Stomach smooth muscle (tissue), 2 donors: ENCODE results near the gene TYW1B.
"Not testable (repeated sequence)": the region's sequence is repeated elsewhere in the genome, so short reads cannot be mapped to it uniquely, and the experiment has no call there.

Experiments used
- H3K27ac ChIP-seq: one replicate; pipeline ENCODE4 v1.7.0; 2013; ENCODE audit warnings: mild to moderate bottlenecking, low read length, inconsistent platforms
- H3K27me3 ChIP-seq, 2 donors: one replicate each; pipeline ENCODE4 v1.7.0; 2013; ENCODE audit warnings: low read length in 2 of 2; ENCODE audit not compliant: insufficient read depth in 2 of 2, control insufficient read depth in 1 of 2
- H3K36me3 ChIP-seq, 2 donors: one replicate each; pipeline ENCODE4 v1.7.0; 2013; ENCODE audit warnings: low read length in 2 of 2; ENCODE audit not compliant: control insufficient read depth in 2 of 2, insufficient read depth in 2 of 2
- H3K4me1 ChIP-seq: one replicate; pipeline ENCODE4 v1.7.0; 2013; ENCODE audit warnings: low read length; ENCODE audit not compliant: control insufficient read depth, insufficient read depth
- H3K4me3 ChIP-seq, 2 donors: one replicate each; pipeline ENCODE4 v1.7.0; 2013; ENCODE audit warnings: low read length in 2 of 2
- H3K9ac ChIP-seq, 2 donors: one replicate each; pipeline ENCODE4 v1.7.0; 2013; ENCODE audit warnings: low read length in 2 of 2, mild to moderate bottlenecking in 1 of 2
- H3K9me3 ChIP-seq, 2 donors: one replicate each; pipeline ENCODE4 v1.7.0; 2013; ENCODE audit warnings: low read length in 2 of 2; ENCODE audit not compliant: control insufficient read depth in 2 of 2
- donor health status: healthy.
- donor health status: Pancreatic carcinoma.

TYW1B gene

GRCh38 chr7:72531048-72531447, 297.0 kb downstream of the TYW1B start:
- H3K4me1 ChIP-seq, H3K27me3 ChIP-seq, H3K9me3 ChIP-seq, H3K36me3 ChIP-seq, H3K27ac ChIP-seq, H3K4me3 ChIP-seq, H3K9ac ChIP-seq: not testable (repeated sequence)
